GM13976 (cell line): ENCODE results near the gene PLA2G1B.

ENCODE experiments used
- DNase-seq: peaks from one replicate; pipeline ENCODE4 v3.0.0; 2012; ENCODE audit warnings: low spot score
- in situ Hi-C: fragments of 300-500 bp; cut with MboI; formaldehyde crosslinking; loops from one replicate; pipeline ENCODE4 v1.12.0; 2022; ENCODE audit warnings: low sequenced_read_pairs, mixed read lengths, inconsistent platforms; ENCODE audit not compliant: unreplicated experiment
- TF ChIP-seq, protein P1 (sequence below): IDR thresholded peaks from 2 replicates; pipeline ENCODE4 v1.5.1; 2012; ENCODE audit warnings: borderline replicate concordance, mild to moderate bottlenecking; ENCODE audit not compliant: insufficient read depth; ENCODE audit errors: extremely low read depth, missing control alignments, control extremely low read depth

PLA2G1B gene

GRCh38 chr12:120358412-120359100 lies 31.0 kb upstream of the PLA2G1B start:
- in situ Hi-C loops = no loop called here
- TF ChIP-seq, protein P1, sequence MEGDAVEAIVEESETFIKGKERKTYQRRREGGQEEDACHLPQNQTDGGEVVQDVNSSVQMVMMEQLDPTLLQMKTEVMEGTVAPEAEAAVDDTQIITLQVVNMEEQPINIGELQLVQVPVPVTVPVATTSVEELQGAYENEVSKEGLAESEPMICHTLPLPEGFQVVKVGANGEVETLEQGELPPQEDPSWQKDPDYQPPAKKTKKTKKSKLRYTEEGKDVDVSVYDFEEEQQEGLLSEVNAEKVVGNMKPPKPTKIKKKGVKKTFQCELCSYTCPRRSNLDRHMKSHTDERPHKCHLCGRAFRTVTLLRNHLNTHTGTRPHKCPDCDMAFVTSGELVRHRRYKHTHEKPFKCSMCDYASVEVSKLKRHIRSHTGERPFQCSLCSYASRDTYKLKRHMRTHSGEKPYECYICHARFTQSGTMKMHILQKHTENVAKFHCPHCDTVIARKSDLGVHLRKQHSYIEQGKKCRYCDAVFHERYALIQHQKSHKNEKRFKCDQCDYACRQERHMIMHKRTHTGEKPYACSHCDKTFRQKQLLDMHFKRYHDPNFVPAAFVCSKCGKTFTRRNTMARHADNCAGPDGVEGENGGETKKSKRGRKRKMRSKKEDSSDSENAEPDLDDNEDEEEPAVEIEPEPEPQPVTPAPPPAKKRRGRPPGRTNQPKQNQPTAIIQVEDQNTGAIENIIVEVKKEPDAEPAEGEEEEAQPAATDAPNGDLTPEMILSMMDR = no peak
- DNase-seq = no peak

- no peak for DNase-seq
- TF ChIP-seq, protein P1 = no peak
- in situ Hi-C loops = no loop called here
These were observed 29.5 kb upstream of the PLA2G1B start for GRCh38 chr12:120357104-120357503.

- TF ChIP-seq, protein P1 = peak; percentile 56
- in situ Hi-C loops = no loop called here
- DNase-seq = peak; percentile 89
These were observed 29.0 kb upstream of the PLA2G1B start for GRCh38 chr12:120356567-120357030.

DNA sequence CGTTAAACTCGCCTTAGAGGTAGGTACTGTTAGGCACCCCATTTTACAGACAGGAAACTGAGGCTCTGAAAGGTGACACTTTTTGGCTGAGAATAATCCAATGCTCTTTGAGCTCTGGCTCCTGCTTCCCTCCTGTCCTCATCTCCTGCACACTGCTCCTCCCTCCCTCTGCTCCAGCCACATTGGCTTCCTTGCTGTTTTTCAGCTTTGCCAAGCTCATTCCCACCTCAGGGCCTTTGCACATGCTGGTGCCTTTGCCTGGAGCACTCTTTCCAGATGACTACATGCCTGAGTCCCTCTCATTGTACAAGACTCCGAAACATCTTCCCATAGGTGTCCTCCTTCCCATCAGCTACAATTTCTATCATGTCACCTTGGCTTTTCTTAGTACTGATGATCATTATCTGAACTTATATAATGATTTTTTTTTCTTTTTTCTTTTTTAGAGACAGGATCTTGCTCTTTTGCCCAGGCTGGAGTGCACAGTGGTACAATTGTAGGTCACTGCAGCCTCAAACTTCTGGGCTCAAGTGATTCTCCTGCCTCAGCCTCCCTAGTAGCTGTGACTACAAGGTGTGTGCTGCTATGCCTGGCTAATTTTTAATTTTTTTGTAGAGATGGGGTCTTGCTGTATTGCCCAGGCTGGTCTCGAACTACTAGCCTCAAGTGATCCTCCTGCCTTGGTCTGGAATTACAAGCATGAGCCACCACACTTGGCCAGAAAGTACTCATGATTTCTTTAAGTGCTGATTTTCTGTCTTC lies 26.2 kb upstream of the PLA2G1B start:
- in situ Hi-C loops = no loop called here
- TF ChIP-seq, protein P1 = no peak
- no peak for DNase-seq

DNA sequence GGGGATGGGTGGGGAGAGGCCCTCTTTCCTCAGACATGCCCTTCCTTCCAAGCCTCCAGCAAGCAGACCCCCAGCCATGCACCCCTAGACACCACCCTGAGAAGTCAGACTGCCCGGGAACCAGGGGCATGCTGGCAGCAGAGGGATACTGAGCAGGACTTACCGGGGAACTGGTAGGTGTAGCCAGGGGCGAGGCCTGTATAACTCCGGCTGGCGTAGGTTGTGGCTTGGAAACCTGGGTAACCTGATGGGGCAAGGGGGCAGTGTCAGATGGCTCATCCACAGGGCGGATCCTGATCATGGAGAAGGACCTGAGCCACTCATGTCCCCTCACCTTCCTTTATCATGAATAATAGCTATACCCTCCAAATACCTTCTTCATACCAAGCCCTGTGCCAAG lies 25.6 kb upstream of the PLA2G1B start:
- in situ Hi-C loops = no loop called here
- TF ChIP-seq, protein P1 = no peak
- no peak for DNase-seq

DNA sequence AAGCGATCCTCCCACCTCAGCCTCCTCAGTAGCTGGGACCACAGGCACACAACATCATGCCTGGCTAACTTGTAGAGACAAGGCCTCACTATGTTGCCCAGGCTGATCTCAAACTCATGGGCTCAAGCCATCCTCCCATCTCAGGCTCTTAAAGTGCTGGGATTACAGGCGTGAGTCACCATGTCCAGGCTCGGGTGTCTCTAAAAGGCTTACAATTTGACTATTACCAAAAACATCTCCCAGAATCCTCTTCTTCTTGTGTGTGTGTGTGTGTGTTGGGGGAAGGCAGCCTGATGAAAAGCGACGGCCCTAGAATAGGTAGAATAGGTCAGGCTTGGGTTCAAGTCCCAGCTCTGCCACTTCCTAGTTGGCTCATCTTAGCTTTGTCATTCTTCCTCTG lies 24.5 kb upstream of the PLA2G1B start:
- in situ Hi-C loops = no loop called here
- TF ChIP-seq, protein P1 = no peak
- no peak for DNase-seq
